Limb (tissue), 2 donors: ENCODE results near the gene PSME1.

ENCODE experiments used
- DNase-seq, 2 donors: peaks; one replicate each; pipeline ENCODE4 v3.0.0-alpha.2; 2016; ENCODE audit errors: extremely low spot score in 2 of 2

Gene PSME1

GRCh38 chr14:24172261-24172860, 36.4 kb downstream of the PSME1 start:
- peak in 1 of 2 donors; percentile 58 for DNase-seq

- DNase-seq, result no peak
Observed at GRCh38 chr14:24172871-24173281, 36.9 kb downstream of the PSME1 start.

GRCh38 chr14:24176599-24176998, 40.6 kb downstream of the PSME1 start:
- DNase-seq, result no peak

- no peak for DNase-seq
Observed at GRCh38 chr14:24177041-24177825, 41.2 kb downstream of the PSME1 start.

GRCh38 chr14:24177891-24178290, 41.9 kb downstream of the PSME1 start:
- no peak for DNase-seq

GRCh38 chr14:24178399-24179178, 42.6 kb downstream of the PSME1 start:
- DNase-seq, result no peak

- DNase-seq, result no peak
Observed at GRCh38 chr14:24179294-24179960, 43.4 kb downstream of the PSME1 start.

GRCh38 chr14:24179961-24180796, 44.2 kb downstream of the PSME1 start:
- DNase-seq, result no peak

GRCh38 chr14:24181371-24182077, 45.5 kb downstream of the PSME1 start:
- DNase-seq, result no peak

GRCh38 chr14:24182110-24182882, 46.3 kb downstream of the PSME1 start:
- no peak for DNase-seq

GRCh38 chr14:24183014-24183481, 47.1 kb downstream of the PSME1 start:
- DNase-seq, result no peak

- DNase-seq, result no peak
Observed at GRCh38 chr14:24184104-24184970, 48.3 kb downstream of the PSME1 start.

GRCh38 chr14:24185026-24185425, 49.0 kb downstream of the PSME1 start:
- DNase-seq, result no peak

GRCh38 chr14:24185741-24186140, 49.7 kb downstream of the PSME1 start:
- DNase-seq, result no peak

- no peak for DNase-seq
Observed at GRCh38 chr14:24186831-24187538, 51.0 kb downstream of the PSME1 start.

- DNase-seq, result no peak
Observed at GRCh38 chr14:24187539-24187915, 51.5 kb downstream of the PSME1 start.
